Measurements from ENCODE around the gene CELA1. TPM values are rescaled to one million over a fixed set of nuclear protein-coding genes. Genes with fewer than 3 reads are reported as not detected.
"Not testable (repeated sequence)": the region's sequence is repeated elsewhere in the genome, so short reads cannot be mapped to it uniquely, and the experiment has no call there.

The CELA1 gene
- total RNA-seq, 1 experiment from 2014 or later: not detected

DNA sequence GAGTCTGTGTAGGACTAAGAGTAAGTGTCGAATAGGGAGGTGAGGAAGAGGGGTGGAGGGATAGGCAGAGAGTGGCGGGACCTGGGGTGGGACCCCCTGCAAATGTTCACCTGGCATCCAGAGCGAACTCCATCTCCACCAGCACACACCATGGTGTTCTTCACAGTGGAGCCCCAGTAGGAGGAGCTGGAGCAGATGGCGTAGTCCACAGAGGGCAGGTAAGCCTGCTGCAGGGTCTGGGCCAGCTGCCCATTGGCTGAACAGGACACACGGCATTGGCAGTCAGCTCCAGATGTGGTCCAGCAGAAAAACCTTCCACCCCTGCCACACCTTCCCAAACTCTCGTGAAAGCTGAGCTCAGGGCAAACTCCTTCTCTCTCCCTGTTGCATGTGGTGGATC is 6.7 kb downstream of the CELA1 start:
- POLR2A ChIA-PET (ENCODE audit: low non-redundant PET): no interaction called here
- intact Hi-C loops (cut with micrococcal nuclease; ENCODE audit: unreplicated experiment): loop anchor here (5.0 to 10.0 kb wide), 2 partner anchors 295 to 512 kb away; partner anchors contain the start of gene LETMD1
- no peak overlapping the region for H3K27ac ChIP-seq (ENCODE audit: low read depth, low read length, poor library complexity, severe bottlenecking)

GRCh38 chr12:51337336-51337735 is 9.1 kb downstream of the CELA1 start:
- H3K27me3 ChIP-seq (replicated peaks; ENCODE audit: insufficient read depth, low read depth, low read length, poor library complexity); intact Hi-C loops (cut with micrococcal nuclease; ENCODE audit: unreplicated experiment); CTCF ChIA-PET; H3K9me3 ChIP-seq (ENCODE audit: low read depth, low read length, poor library complexity, severe bottlenecking); H3K4me1 ChIP-seq (ENCODE audit: insufficient read depth, low read length, poor library complexity, severe bottlenecking); DNase-seq (ENCODE audit: low spot score); H3K27ac ChIP-seq (ENCODE audit: low read depth, low read length, poor library complexity, severe bottlenecking); POLR2A ChIA-PET (ENCODE audit: low non-redundant PET); H3K4me3 ChIP-seq (ENCODE audit: low read depth, low read length, poor library complexity, severe bottlenecking); BruUV-seq (replicated peaks); H3K36me3 ChIP-seq (ENCODE audit: insufficient read depth, low read length, poor library complexity, severe bottlenecking): not testable (repeated sequence)

More for the DNA sequence above, 6.7 kb downstream of the CELA1 start:
- Histone ChIP-seq H3K4me1 (ENCODE audit: insufficient read depth, low read length, poor library complexity, severe bottlenecking) (peaks cover 5% of the 10 kb centered on the region), H3K36me3 (ENCODE audit: insufficient read depth, low read length, poor library complexity, severe bottlenecking) (no peaks in the 10 kb centered on the region), H3K4me3 (ENCODE audit: low read depth, low read length, poor library complexity, severe bottlenecking) (no peak overlapping the region), H3K27me3 (replicated peaks; ENCODE audit: insufficient read depth, low read depth, low read length, poor library complexity) (no peaks in the 10 kb centered on the region), H3K9me3 (ENCODE audit: low read depth, low read length, poor library complexity, severe bottlenecking) (no peaks in the 10 kb centered on the region)
- BruUV-seq (replicated peaks): no TSS peak
- DNase-seq (ENCODE audit: low spot score): no peak
- TF ChIP-seq EZH2 (IDR thresholded peaks at IDR 0.05; ENCODE audit: borderline replicate concordance, low read depth, low read length, poor library complexity, severe bottlenecking) (no peak), CTCF (conservative IDR thresholded peaks at IDR 0.05; ENCODE audit: low read depth, low read length) (no peak)
- CTCF ChIA-PET: interaction anchor here (3.2 kb wide), 1 partner anchor 514 kb away, joined by 35 read pairs; no protein-coding TSS in a partner anchor

GRCh38 chr12:51335931-51336330 is 10.5 kb downstream of the CELA1 start:
- Histone ChIP-seq H3K36me3 (ENCODE audit: insufficient read depth, low read length, poor library complexity, severe bottlenecking) (no peaks in the 10 kb centered on the region), H3K9me3 (ENCODE audit: low read depth, low read length, poor library complexity, severe bottlenecking) (no peaks in the 10 kb centered on the region), H3K4me1 (ENCODE audit: insufficient read depth, low read length, poor library complexity, severe bottlenecking) (no peaks in the 10 kb centered on the region), H3K27me3 (replicated peaks; ENCODE audit: insufficient read depth, low read depth, low read length, poor library complexity) (no peaks in the 10 kb centered on the region), H3K27ac (ENCODE audit: low read depth, low read length, poor library complexity, severe bottlenecking) (no peak overlapping the region), H3K4me3 (ENCODE audit: low read depth, low read length, poor library complexity, severe bottlenecking) (no peak overlapping the region)
- TF ChIP-seq EZH2 (IDR thresholded peaks at IDR 0.05; ENCODE audit: borderline replicate concordance, low read depth, low read length, poor library complexity, severe bottlenecking) (no peak), CTCF (conservative IDR thresholded peaks at IDR 0.05; ENCODE audit: low read depth, low read length) (no peak)
- CTCF ChIA-PET: no interaction called here
- intact Hi-C loops (cut with micrococcal nuclease; ENCODE audit: unreplicated experiment): no loop called here
- no TSS peak for BruUV-seq (replicated peaks)
- no peak for DNase-seq (ENCODE audit: low spot score)
- POLR2A ChIA-PET (ENCODE audit: low non-redundant PET): no interaction called here

- ChIA-PET POLR2A (ENCODE audit: low non-redundant PET) (no interaction called here), CTCF (no interaction called here)
- no peak overlapping the region for H3K27ac ChIP-seq (ENCODE audit: low read depth, low read length, poor library complexity, severe bottlenecking)
- H3K36me3 ChIP-seq (ENCODE audit: insufficient read depth, low read length, poor library complexity, severe bottlenecking): no peaks in the 10 kb centered on the region
- no TSS peak for BruUV-seq (replicated peaks)
- TF ChIP-seq EZH2 (IDR thresholded peaks at IDR 0.05; ENCODE audit: borderline replicate concordance, low read depth, low read length, poor library complexity, severe bottlenecking): no peak
- no peak for TF ChIP-seq CTCF (conservative IDR thresholded peaks at IDR 0.05; ENCODE audit: low read depth, low read length)
- no peaks in the 10 kb centered on the region for H3K9me3 ChIP-seq (ENCODE audit: low read depth, low read length, poor library complexity, severe bottlenecking)
- no peak for DNase-seq (ENCODE audit: low spot score)
- intact Hi-C loops (cut with micrococcal nuclease; ENCODE audit: unreplicated experiment): no loop called here
- H3K4me1 ChIP-seq (ENCODE audit: insufficient read depth, low read length, poor library complexity, severe bottlenecking): no peaks in the 10 kb centered on the region
- H3K27me3 ChIP-seq (replicated peaks; ENCODE audit: insufficient read depth, low read depth, low read length, poor library complexity): no peaks in the 10 kb centered on the region
- no peak overlapping the region for H3K4me3 ChIP-seq (ENCODE audit: low read depth, low read length, poor library complexity, severe bottlenecking)
Measured at GRCh38 chr12:51334764-51335163, 11.7 kb downstream of the CELA1 start.
